A549 (cell line): ENCODE results near the gene UCKL1. TPM values are rescaled to one million over a fixed set of nuclear protein-coding genes. Genes with fewer than 3 reads are reported as not detected.
"Not testable (repeated sequence)": the region's sequence is repeated elsewhere in the genome, so short reads cannot be mapped to it uniquely, and the experiment has no call there.

Experiments used
- ATAC-seq, 2 experiments: fragments of 200-7000 bp in 1 of 2; fragments of >200 bp in 1 of 2; cut with Nextera tagmentation in 1 of 2; cut with Tn5 transposase in 1 of 2; 3 replicates each; pipeline versions ENCODE4 v1.8.0 to v1.9.1; 2018 to 2020; ENCODE audit warnings: mild to moderate bottlenecking in 1 of 2, moderate library complexity in 1 of 2
- CTCF ChIA-PET: fragments of 300-600 bp; sonication (Branson Sonifier 250); formaldehyde crosslinking; extraction: SDS; loops from one replicate; lab custom pipeline; 2021; ENCODE audit warnings: antibody characterized with exemption, inconsistent platforms; lab: Yijun Ruan, JAX
- POLR2A ChIA-PET: fragments of 350-600 bp; formaldehyde crosslinking; extraction: SDS; loops from one replicate; lab custom pipeline; 2021; ENCODE audit warnings: antibody characterized with exemption, inconsistent platforms; lab: Yijun Ruan, JAX
- DNase-seq, 2 experiments: peaks; one replicate each; pipeline versions ENCODE4 v3.0.0 to v3.0.0-alpha.2; 2011 to 2016; ENCODE audit warnings: low read depth in 1 of 2, low spot score in 1 of 2
- FAIRE-seq: peaks from 2 replicates; lab custom pipeline; 2011; peaks lifted over from hg19 to GRCh38; lab: Jason Lieb, UNC
- H3K27ac ChIP-seq, 2 experiments: fragments of >200 bp; sonication (Bioruptor Twin); formaldehyde crosslinking; 3 replicates each; pipeline ENCODE4 v1.5.1; 2016 to 2017
- H3K4me1 ChIP-seq: fragments of >200 bp; sonication (Bioruptor Twin); formaldehyde crosslinking; 3 replicates; pipeline ENCODE4 v1.6.1; 2016
- H3K4me2 ChIP-seq: fragments of >200 bp; sonication (Bioruptor Twin); formaldehyde crosslinking; 3 replicates; pipeline ENCODE4 v1.6.1; 2016
- H3K4me3 ChIP-seq: fragments of >200 bp; sonication (Bioruptor Twin); formaldehyde crosslinking; 3 replicates; pipeline ENCODE4 v1.5.1; 2016
- H3K9me3 ChIP-seq: fragments of >200 bp; sonication (Bioruptor Twin); formaldehyde crosslinking; 3 replicates; pipeline ENCODE4 v1.6.1; 2016
- FOSL2 ChIP-seq, 2 experiments: fragments of 450-650 bp in 1 of 2; fragments of >200 bp in 1 of 2; sonication (Bioruptor Twin) in 1 of 2; formaldehyde crosslinking; IDR thresholded peaks; 2 replicates each; pipeline versions ENCODE4 v1.5.0 to v1.6.1; 2016 to 2020; ENCODE audit warnings: mild to moderate bottlenecking in 1 of 2, moderate library complexity in 1 of 2
- HES2 ChIP-seq: fragments of >200 bp; sonication (Bioruptor Twin); formaldehyde crosslinking; IDR thresholded peaks from 2 replicates; pipeline ENCODE4 v1.6.1; 2016
- HOXA7 ChIP-seq: fragments of 250-450 bp; sonication (Bioruptor Pico); IDR thresholded peaks from 2 replicates; pipeline ENCODE4 v1.5.0; 2020; ENCODE audit warnings: mild to moderate bottlenecking, moderate library complexity
- HOXB13 ChIP-seq: fragments of 250-450 bp; sonication (Bioruptor Pico); IDR thresholded peaks from 2 replicates; pipeline ENCODE4 v1.5.0; 2020; ENCODE audit warnings: low read depth, mild to moderate bottlenecking, moderate library complexity
- MAZ ChIP-seq: fragments of 150-350 bp; IDR thresholded peaks from 2 replicates; pipeline ENCODE4 v1.6.1; 2014; ENCODE audit warnings: antibody characterized with exemption, low read depth, low read length, borderline replicate concordance
- POLR2A ChIP-seq: IDR thresholded peaks from 2 replicates; pipeline ENCODE4 v1.6.1; 2012; ENCODE audit warnings: mild to moderate bottlenecking, low read length
- POLR2AphosphoS2 ChIP-seq: conservative IDR thresholded peaks from 2 replicates; pipeline ENCODE4 v1.6.1; 2012; ENCODE audit warnings: low read length, improper control_type of control experiment, inconsistent platforms
- TP53 ChIP-seq: fragments of 250-450 bp; sonication (Bioruptor Pico); IDR thresholded peaks from 2 replicates; pipeline ENCODE4 v1.5.0; 2021; ENCODE audit warnings: mild to moderate bottlenecking, moderate library complexity
- WGBS: methylation state at CpG from one replicate; pipeline ENCODE4 v1.1.6; 2017; ENCODE audit errors: missing lambda C conversion rate; 5-methylcytosine and 5-hydroxymethylcytosine counted together
- polyA plus RNA-seq, 4 experiments: library from polyadenylated mRNA; depleted of rRNA in 3 of 4; stranded (reverse); fragments of >200 nt; fragmentation: RNase III in 1 of 4; extraction: RNeasy Plus Mini Kit Qiagen cat#74134 plus additional on column Dnase treatment in 1 of 4; gene quantifications; 2 replicates in 3 of 4; 3 replicates in 1 of 4; pipeline ENCODE4 v1.2.3, GENCODE V29; 2011 to 2017
- TF ChIP-seq, protein P1 (sequence below): fragments of 150-350 bp; IDR thresholded peaks from 2 replicates; pipeline ENCODE4 v1.6.1; 2014; ENCODE audit warnings: low read depth, mild to moderate bottlenecking, low read length
- TF ChIP-seq, protein P2 (sequence below): fragments of >200 bp; sonication (Bioruptor Twin); formaldehyde crosslinking; IDR thresholded peaks from 3 replicates; pipeline ENCODE4 v1.5.1; 2016
- TF ChIP-seq, protein P3 (sequence below): fragments of 450-650 bp; IDR thresholded peaks from 2 replicates; pipeline ENCODE4 v1.6.1; 2014; ENCODE audit warnings: antibody characterized with exemption
- TF ChIP-seq, protein P4 (sequence below): IDR thresholded peaks from 2 replicates; pipeline ENCODE4 v1.6.1; 2012

Gene UCKL1
- polyA plus RNA-seq, 2 of the 4 experiments (the other 2 are of a cell fraction): 19.1 to 30.4 TPM

- H3K4me3 ChIP-seq: no peak overlapping the region
- ChIA-PET POLR2A (no interaction called here), CTCF (interaction anchor here (1.0 kb wide), 1 partner anchor 41 kb away, joined by 3 read pairs; no protein-coding TSS in a partner anchor)
- DNase-seq (no peak), FAIRE-seq (no peak), ATAC-seq (no peak)
- TF ChIP-seq HES2: no peak
- TF ChIP-seq POLR2A: no peak
- TF ChIP-seq HOXA7 (CRISPR knock-in tag): no peak
- TF ChIP-seq MAZ: no peak
- TF ChIP-seq, protein P1, sequence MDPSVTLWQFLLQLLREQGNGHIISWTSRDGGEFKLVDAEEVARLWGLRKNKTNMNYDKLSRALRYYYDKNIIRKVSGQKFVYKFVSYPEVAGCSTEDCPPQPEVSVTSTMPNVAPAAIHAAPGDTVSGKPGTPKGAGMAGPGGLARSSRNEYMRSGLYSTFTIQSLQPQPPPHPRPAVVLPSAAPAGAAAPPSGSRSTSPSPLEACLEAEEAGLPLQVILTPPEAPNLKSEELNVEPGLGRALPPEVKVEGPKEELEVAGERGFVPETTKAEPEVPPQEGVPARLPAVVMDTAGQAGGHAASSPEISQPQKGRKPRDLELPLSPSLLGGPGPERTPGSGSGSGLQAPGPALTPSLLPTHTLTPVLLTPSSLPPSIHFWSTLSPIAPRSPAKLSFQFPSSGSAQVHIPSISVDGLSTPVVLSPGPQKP: no peak
- H3K9me3 ChIP-seq: no peaks in the 10 kb centered on the region
- H3K4me1 ChIP-seq: no peaks in the 10 kb centered on the region
- WGBS: 97% methylated on average over 19 of the region's 19 CpGs
- no peak overlapping the region for H3K4me2 ChIP-seq
- no peak overlapping the region for H3K27ac ChIP-seq
Observed at GRCh38 chr20:63931735-63932134, 24.5 kb downstream of the UCKL1 start.

GRCh38 chr20:63930971-63931553, 25.2 kb downstream of the UCKL1 start:
- DNase-seq: no peak
- TF ChIP-seq POLR2AphosphoS2 (no peak), FOSL2 (IDR thresholded peaks at IDR 0.05) (no peak), FOSL2 (CRISPR knock-in tag; IDR thresholded peaks at IDR 0.05) (no peak)
- TF ChIP-seq, protein P2, sequence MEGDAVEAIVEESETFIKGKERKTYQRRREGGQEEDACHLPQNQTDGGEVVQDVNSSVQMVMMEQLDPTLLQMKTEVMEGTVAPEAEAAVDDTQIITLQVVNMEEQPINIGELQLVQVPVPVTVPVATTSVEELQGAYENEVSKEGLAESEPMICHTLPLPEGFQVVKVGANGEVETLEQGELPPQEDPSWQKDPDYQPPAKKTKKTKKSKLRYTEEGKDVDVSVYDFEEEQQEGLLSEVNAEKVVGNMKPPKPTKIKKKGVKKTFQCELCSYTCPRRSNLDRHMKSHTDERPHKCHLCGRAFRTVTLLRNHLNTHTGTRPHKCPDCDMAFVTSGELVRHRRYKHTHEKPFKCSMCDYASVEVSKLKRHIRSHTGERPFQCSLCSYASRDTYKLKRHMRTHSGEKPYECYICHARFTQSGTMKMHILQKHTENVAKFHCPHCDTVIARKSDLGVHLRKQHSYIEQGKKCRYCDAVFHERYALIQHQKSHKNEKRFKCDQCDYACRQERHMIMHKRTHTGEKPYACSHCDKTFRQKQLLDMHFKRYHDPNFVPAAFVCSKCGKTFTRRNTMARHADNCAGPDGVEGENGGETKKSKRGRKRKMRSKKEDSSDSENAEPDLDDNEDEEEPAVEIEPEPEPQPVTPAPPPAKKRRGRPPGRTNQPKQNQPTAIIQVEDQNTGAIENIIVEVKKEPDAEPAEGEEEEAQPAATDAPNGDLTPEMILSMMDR: no peak
- TF ChIP-seq, protein P3, sequence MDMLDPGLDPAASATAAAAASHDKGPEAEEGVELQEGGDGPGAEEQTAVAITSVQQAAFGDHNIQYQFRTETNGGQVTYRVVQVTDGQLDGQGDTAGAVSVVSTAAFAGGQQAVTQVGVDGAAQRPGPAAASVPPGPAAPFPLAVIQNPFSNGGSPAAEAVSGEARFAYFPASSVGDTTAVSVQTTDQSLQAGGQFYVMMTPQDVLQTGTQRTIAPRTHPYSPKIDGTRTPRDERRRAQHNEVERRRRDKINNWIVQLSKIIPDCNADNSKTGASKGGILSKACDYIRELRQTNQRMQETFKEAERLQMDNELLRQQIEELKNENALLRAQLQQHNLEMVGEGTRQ: no peak
- TF ChIP-seq, protein P4, sequence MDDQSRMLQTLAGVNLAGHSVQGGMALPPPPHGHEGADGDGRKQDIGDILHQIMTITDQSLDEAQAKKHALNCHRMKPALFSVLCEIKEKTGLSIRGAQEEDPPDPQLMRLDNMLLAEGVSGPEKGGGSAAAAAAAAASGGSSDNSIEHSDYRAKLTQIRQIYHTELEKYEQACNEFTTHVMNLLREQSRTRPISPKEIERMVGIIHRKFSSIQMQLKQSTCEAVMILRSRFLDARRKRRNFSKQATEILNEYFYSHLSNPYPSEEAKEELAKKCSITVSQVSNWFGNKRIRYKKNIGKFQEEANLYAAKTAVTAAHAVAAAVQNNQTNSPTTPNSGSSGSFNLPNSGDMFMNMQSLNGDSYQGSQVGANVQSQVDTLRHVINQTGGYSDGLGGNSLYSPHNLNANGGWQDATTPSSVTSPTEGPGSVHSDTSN: no peak
- TF ChIP-seq, all 56 proteins: peak for 0
- Histone ChIP-seq H3K9me3 (no peaks in the 10 kb centered on the region), H3K4me2 (no peak overlapping the region), H3K4me3 (no peak overlapping the region), H3K27ac (no peak overlapping the region), H3K4me1 (no peaks in the 10 kb centered on the region)
- FAIRE-seq: no peak
- 95% methylated on average over 37 of the region's 37 CpGs for WGBS
- CTCF ChIA-PET: interaction anchor here (1.0 to 1.3 kb wide), 3 partner anchors 14 to 50 kb away, joined by 3 to 4 read pairs (median 3); partner anchors contain the start of gene PRPF6
- POLR2A ChIA-PET: no interaction called here
- no peak for ATAC-seq

- H3K4me2 ChIP-seq, DNase-seq, POLR2A ChIA-PET, FAIRE-seq, ATAC-seq, H3K4me3 ChIP-seq, H3K27ac ChIP-seq, H3K4me1 ChIP-seq, H3K9me3 ChIP-seq: not testable (repeated sequence)
- CTCF ChIA-PET: interaction anchor here (1.0 to 1.3 kb wide), 2 partner anchors 12 to 51 kb away, joined by 3 to 4 read pairs; partner anchors contain the start of gene PRPF6
- WGBS: 94% methylated on average over 25 of the region's 31 CpGs
Observed at GRCh38 chr20:63929473-63929883, 26.7 kb downstream of the UCKL1 start.

GRCh38 chr20:63929071-63929470, 27.1 kb downstream of the UCKL1 start:
- no peak overlapping the region for H3K4me2 ChIP-seq
- CTCF ChIA-PET: interaction anchor here (1.0 kb wide), 1 partner anchor 11 kb away, joined by 3 read pairs; no protein-coding TSS in a partner anchor
- 95% methylated on average over 18 of the region's 26 CpGs for WGBS
- H3K9me3 ChIP-seq: no peaks in the 10 kb centered on the region
- DNase-seq (no peak), FAIRE-seq (no peak), ATAC-seq (no peak)
- POLR2A ChIA-PET: no interaction called here
- H3K27ac ChIP-seq: no peak overlapping the region
- H3K4me3 ChIP-seq: no peak overlapping the region
- no peaks in the 10 kb centered on the region for H3K4me1 ChIP-seq
- TF ChIP-seq TP53 (no peak), HOXB13 (CRISPR knock-in tag) (no peak)
